Activated CD4-positive, alpha-beta T cell treated with anti-CD3 and anti-CD28 coated beads, Interleukin-2, Interleukin-6, amounts not matched to agents 100 ng/mL and 50 ng/mL, durations not matched to agents 16 hours and 8 hours (primary cell): ENCODE measurements around the gene PLPP7.
"Not testable (repeated sequence)": the region's sequence is repeated elsewhere in the genome, so short reads cannot be mapped to it uniquely, and the experiment has no call there.

ENCODE experiments used
- DNase-seq: peaks from one replicate; pipeline ENCODE4 v3.0.0-alpha.2; 2020

PLPP7 gene

DNA sequence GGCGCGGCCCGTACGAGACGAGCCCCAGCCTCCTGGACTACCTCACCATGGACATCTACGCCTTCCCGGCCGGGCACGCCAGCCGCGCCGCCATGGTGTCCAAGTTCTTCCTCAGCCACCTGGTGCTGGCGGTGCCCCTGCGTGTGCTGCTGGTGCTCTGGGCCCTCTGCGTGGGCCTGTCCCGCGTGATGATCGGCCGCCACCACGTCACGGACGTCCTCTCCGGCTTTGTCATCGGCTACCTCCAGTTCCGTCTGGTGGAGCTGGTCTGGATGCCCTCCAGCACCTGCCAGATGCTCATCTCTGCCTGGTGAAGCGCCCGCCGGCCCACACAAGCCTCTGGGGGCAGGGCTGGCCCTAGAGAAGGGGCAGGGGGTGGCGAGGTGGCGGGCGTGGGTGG, 18.5 kb downstream of the PLPP7 start:
- no peak for DNase-seq

DNA sequence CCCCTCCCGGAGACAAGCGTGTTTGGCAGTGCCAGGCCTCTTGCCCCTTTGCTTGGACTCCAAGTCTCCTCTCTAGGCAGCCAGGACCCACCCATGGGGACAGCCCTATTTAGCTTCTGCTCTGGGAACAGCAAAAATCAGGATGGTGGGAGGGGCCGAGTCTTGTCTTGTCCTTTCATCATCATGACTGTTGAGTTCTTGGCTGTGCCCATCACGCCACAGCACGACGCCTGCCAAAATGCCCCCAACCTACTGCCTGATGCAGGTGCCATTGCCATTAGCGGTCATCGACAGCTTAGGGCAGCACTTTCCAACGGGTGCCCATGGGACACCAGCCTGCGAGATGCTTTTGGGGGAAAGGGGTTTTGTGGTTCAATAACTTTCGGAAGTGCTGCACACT, 18.9 kb downstream of the PLPP7 start:
- DNase-seq: no peak

DNA sequence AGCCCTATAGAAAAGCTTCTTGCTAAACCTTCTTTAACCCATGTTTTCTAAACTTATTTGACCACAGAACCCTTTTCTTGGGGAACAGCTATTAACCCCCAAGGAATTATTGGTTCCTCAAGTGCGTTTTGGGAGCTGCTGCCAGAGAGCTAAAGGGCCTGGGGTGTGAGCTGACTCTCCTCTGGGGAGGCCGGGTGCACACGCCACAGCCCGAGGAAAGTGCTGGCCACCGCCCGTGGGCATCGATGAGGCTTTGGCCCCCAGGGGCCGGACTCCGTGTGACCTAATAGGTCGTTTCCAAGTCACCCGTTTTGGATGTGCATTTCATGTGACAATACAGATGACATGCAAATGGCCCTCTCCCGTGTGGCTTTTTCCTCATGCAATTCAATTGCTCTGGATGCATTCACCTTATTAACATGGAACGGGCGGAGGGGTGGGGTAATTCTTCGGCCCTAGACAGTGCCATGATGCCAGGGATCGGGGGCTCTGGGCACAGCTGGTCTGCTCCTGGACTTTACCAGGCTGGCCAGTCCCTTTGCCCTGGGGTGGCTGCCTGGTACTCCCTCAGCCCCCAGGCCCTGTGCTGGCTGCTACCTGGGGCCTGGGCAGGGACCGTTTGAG, 19.5 kb downstream of the PLPP7 start:
- no peak for DNase-seq

DNA sequence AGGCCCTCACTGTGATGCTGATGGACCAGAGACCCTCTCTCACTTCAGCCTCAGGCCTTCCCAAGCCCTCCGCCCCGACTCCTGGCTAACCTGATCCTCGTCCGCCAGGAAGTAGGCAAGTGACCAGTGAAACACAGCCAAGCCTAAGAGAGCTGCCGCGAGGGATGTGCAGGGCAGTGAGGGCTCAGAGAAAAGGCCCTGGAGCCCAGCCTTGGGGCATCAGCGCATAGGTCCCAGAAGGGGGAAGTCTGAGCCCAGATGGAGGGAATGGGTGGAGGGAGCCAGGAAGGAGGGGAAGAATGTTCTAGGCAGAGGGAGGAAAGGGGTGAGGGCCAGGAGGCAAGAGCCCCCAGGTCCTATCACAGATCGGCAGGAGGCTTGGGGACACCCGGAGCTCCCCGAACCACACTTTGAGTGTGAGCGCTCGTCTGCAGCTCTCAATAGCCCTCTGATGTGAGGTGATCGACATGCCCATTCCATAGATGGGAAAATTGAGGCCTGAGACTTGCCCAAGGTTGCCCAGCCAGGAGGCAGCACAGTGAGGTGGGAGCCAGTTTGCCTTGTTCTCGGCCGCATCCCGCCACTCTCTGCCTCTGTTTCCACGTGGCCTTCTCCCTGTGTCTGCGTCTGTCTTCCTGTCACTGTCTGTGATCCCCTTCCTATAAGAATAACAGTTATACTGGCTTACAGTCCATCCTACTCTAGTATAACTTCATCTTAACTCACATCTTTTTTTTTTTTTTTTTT, 20.2 kb downstream of the PLPP7 start:
- no peak for DNase-seq

DNA sequence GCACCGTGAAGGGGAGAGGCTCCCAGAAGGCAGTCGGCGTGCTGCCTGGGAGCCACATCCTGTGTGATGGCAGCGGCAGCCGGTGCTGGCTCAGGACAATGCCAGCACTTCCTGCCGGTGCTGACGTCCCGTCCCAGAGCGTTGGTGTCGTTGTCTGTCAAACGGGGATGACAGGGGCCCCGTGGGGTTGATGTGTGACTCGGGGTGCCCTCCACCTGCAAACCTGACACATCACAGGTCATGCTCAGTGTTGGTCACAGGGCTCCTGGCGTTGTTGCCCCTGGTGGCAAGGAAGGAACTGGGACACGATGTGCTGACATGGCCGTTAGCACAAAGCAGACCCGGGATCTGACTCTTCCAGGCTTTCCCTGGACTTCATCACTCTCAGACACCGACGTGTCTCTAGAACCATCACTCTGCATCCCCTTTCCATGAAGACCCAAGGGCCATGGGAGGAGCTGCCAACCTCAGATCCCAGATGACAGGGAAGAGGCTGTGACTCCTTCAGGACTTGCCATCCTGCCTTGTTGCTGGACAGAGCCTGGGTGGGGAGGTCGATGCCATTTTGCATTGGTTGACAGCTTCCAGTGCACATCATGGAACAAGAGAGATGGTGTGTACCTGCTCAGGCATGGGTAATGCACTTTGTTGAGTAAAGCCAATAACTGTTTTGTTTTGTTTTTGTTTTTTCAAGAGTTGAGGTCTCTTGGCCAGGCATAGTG, 21.5 kb downstream of the PLPP7 start:
- peak; percentile 61 for DNase-seq

DNA sequence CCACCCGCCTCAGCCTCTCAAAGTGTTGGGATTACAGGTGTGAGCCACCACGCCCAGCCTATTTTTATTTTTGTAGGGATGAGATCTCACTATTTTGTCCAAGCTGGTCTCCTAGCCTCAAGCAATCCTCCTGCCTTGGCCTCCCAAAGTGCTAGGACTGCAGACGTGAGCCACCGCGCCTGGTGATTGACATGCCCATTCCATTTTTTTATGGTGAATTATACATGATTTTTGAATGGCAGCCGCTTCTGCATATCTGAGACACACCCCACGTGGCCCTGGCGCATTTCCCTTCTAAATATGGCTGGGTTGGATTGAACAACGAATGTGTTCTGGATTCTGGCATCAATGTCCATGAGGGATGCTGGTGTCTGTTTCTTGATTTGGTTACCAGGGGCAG, 22.7 kb downstream of the PLPP7 start:
- no peak for DNase-seq

DNA sequence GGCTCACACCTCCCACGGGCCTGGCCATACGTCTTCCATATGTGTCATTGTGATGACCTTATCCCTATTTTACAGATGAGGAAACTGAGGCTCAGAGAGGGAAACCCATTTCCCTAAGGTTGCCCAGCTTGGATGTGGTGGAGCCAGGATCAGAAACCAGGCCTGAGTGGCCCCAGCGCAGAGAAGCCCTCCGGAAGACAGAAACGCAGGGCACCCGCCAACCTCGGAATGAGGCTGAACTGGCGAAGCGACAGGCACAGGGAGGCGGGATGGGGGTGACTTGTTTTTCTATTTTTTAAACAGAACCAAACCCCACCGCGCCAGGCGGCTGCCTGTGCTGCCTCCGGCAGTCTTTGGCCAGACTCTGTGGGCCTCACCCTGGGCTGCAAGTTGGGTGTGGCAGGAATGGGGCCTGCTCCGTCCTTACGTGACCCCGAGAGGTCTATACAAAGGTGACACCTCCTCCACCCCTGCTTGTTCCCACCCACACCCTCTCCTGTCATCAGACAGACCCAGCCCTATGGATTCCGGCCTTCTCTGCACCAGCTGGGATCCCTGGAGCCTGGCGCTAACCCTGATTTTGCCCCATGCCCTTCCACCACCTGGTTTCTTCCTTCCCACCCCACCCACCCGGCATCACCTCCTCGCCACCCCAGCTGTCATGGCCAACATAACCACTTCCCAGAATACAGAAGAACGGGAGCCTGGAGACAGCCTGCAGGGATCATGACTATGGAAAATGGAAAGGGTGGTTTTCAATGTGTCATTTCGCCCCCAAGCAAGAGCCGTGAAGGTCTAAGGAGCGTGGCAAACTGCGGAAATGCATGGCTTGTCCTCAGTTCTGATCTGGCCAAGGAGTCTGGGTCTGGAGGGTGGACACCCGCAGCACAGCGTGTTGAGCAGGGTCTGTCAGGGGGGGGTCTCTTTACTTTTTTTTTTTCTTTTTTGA, 23.6 kb downstream of the PLPP7 start:
- DNase-seq: no peak

DNA sequence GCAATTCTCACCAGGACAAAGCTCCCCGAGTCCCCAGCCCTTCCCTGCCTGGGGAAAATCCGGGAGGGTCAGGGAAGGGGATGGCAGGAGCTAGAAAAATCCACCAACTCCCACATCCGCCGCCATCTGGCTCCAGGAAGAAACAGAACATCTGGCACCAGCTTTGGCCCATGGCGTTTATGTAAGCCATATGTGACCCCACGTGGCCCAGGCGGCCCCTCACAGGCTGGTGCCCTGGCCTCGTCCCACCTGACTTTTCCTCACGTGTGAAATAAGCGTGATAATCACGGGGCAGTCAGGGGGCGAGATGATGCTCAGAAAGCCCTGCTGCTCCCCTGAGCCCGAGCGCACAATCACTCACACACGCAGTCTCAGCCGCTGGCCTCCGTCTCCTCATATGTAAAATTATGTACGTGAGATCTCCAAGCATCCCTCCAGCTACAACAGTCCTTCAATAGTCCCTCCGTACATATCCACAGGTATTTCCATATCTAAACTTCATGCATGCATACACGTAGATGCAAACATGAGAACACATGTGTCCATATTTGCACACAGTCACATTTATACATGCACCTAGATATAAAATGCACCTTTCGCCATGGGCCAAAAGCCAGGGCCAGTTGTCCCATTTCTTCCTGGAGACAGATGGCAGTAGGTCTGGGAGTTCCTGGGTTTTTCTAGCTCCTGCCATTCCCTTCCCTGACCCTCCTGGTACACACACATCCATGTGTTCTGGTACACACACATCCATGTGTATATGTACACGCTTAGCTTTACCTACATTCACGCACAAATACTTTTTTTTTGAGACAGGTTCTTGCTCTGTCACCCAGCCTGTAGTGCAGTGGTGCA, 28.9 kb downstream of the PLPP7 start:
- no peak for DNase-seq

DNA sequence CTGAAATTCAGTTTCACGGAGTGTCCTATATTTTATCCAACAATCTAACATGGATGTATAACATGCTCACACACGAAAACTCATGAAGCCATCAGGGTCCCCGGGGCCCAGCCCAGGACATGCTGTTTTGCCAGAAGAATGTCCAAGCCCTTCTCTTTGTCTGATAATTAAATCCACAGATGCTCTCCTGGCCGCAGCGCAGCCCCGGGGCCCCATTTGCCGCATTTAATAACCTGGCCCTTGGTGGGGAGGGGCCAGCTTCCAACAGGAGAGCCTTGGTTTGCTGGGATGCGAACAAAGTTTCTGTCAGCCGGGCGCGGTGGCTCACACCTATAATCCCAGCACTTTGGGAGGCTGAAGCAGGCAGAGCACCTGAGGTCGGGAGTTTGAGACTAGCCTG, 30.0 kb downstream of the PLPP7 start:
- DNase-seq: no peak

DNA sequence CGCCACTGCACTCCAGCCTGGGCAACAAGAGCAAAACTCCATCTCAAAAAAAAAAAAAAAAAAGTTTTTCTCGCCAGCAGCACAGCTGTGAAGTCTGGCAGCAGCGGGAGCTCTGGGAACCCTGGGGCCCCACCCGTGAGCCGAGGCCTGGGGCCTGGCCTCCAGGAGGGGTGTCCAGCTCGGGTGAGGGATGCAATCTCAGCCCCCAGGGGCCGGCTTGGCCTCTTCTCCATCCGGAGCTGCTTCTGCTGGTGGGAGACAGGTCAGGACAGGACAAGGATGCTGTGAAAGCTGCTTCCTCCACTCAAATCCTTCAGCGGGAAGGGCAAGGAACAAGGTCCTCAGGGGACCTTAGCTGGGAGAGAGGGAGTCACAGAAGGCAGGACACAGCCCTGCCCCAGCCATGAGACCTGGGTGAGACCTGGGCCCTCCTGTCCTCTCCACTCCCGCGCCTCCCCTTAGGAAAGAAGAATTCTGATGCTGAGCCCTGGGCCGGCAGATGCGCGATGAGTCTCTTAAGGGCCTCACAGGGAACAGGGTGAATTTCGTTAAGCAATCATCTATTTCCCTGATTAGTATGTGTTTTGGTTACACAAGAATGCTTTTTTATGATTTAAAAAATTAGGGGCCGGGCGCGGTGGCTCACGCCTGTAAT, 30.6 kb downstream of the PLPP7 start:
- no peak for DNase-seq

DNA sequence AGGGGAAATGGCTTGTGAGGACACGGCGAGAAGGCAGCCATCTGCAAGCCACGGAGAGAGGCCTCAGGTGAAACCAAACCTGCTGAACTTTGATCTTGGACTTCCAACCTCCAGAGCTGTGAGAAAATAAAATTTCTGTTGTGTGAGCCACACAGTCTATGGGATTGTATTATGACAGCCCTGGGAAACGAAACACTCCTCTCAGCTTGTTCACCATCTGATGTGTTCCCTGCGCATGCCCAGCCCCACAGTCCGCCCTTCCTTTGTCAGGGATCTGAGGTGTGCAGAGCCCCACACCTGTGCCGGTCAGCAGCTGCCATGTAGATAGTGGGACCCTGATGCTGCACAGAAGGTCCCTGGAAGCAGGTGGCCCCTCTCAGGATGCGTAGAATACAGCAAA, 34.1 kb downstream of the PLPP7 start:
- no peak for DNase-seq

DNA sequence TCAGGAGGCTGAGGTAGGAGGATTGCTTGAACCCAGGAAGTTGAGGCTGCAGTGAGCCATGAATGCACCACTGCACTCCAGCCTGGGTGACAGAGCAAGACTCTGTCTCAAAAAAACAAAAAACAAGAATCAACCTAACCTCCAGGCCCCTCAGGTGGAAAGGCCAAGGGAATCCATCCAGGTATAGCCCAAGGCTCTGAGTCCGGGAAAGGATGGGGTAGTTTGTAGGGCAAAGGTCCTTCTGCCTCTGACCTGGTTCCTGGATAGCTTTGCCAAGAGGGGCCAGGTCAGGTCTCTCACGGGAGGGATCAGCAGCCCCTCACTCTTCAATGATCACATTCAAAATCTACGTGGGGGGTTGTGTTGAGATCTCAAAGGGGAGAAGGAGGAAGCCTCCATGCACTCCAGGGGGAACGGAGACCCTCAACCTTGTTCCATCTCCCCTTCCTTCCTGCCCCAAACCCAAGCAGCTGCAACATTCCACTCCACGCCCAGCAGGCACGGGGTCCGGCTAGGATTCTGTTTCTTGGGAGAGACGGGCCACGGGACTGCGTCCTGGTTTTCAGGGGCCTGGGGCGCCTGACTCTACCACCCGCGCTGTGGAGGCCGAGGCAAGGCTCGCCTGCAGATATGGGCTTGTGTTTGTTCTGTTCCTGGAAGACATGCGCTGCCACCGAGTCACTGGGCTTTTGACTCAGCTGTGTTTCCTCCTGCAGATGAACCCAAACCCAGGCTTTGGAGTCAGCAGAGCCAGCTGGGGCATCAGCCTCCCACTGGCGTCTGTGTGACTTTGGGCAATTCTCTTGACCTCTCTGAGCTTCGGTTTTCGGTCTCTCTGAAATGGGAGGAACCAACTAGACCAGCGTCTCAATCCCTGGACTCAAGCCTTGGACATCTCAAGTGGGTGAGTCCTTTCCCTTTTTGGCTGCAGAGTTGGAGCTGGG, 35.5 kb downstream of the PLPP7 start:
- no peak for DNase-seq

DNA sequence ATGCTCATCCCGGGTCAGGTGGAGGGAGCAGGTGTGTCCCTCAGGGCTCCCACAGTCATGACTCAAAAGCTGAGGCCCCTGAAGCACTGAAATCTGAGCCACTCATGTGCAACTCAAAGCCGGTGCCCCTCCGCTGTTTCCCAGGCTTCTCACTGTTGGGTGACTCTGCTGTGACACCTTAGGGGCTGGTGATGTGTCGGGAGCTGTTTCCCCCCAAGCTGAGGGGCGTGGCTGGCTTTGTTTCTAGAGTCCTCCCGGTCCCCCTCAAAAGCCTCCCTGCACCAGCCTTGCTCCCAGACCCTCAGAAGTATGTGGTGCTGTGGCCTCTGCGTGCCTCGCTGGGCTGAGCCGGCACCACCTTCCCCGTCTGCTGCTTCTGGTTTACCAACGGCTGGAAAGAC, 39.7 kb downstream of the PLPP7 start:
- DNase-seq: no peak

DNA sequence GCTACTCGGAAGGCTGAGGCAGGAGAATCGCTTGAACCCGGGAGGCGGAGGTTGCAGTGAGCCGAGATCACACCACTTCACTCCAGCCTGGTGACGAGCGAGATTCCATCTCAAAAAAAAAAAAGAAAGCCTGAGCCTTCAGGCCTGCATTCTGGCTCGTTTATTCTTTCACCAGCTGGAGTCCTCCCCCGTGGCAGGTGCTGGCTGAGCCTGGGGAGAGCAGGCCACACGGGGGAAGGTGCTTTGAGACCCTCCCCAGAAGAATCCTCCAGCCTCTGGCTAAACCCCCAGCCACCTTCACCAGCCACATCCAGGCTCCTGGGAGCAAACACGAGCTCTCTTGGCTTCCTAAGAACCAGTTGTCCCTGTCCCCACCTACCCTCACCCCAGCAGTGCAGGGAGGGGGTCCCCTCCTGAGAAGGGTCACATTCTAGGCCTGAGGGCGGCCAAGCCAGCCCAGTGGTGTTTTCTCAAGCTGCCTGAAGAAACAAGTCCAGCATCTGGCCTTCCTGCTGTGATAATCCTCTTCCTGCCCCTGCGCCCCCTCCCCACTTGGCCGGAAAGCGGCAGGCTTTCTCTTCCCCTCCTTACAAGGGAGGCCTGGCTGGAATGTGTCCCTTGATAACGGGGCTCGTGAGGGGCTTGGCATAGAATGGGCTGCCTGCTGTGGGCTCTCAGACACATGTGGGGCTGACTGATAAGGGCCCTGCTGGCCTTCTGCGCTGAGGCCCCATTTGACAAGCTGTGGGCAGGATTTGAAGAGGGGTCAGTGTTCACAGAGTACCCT, 41.5 kb downstream of the PLPP7 start:
- DNase-seq: no peak

DNA sequence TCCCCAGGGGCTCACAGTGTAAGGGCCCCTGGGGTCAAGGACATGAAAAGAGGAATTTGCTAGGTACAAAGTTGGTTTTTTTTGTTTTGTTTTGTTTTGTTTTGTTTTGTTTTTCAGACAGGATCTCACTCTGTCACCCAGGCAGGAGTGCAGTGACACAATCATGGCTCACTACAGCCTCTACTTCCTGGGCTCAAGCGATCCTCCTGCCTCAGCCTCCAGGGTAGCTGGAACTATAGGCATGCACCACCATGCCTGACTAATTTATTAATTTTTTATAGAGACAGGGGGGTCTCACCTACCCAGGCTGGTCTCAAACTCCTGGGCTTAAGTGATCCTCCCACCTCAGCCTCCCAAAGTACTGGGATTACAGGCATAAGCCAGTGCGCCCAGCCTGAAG, 42.5 kb downstream of the PLPP7 start:
- not testable (repeated sequence) for DNase-seq

DNA sequence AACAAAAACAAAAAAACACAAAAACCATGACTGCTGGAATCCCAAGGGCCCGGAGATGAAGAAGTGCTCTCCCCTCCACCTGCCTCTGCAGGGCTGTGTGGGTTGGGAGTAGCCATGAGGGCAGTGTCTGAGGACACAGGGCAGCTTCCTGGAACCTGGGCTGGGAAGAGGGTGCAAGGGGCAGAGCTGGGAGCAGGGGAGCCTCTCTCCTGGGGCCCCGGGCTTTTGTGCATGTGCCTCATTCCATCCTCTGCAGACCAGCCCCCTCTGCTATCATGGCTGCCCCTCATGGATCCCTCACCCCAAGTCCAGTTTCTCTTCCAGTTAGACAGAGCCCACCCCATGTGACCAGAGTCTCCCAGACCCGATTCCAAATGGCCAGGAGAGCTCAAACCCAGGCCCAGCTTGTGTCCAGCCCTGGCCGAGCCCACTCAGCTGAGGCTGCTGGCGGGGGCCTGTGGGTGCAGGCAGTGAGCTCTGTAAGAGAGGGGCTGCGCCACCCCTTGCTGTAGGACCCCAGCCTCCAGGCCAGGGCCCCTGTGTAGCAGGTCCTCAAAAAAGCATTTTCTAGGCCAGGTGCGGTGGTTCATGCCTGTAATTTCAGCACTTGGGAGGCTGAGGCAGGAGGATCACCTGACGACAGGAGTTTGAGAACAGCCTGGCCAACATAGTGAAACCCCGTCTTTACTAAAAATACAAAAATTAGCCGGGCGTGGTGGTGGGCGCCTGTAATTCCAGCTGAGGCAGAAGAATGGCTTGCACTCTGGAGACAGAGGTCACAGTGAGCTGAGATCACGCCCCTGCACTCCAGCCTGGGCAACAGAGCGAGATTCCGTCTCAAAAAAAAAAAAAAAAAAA, 44.5 kb downstream of the PLPP7 start:
- DNase-seq: no peak

DNA sequence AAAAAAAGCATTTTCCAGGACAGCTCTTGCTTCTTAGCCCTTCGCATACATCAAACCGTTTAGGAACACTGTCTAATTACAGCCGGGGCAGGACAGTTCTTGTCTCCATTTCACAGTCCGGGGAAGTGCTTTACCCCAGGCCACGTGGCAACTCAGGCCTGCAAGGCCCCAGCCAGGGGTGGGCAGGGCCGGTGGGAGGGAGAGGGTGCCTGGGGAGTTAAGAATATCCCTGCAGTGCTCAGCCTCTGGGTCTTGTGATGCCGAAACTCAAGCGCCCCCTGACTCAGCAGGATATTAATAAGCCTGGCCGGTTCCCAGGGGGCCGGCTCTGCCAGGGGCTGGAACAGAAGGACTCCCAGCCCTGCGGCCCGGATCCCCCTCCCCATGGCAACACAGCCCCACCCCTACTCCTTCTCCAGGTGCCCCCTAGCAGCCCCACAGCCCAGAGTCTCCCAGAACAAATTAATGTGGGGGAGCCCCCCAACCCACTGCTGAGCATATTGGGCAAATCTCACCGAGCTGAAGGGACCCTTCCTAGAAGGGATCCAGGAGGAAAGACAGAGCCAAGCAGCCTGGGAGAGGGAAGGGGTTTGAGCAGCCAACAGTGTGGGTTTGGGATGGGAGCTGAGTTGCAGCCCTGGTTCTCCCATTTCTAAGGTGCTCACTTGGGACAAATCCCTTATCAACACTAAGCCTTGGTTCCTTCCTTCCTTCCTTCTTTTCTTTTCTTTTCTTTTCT, 45.3 kb downstream of the PLPP7 start:
- DNase-seq: no peak

DNA sequence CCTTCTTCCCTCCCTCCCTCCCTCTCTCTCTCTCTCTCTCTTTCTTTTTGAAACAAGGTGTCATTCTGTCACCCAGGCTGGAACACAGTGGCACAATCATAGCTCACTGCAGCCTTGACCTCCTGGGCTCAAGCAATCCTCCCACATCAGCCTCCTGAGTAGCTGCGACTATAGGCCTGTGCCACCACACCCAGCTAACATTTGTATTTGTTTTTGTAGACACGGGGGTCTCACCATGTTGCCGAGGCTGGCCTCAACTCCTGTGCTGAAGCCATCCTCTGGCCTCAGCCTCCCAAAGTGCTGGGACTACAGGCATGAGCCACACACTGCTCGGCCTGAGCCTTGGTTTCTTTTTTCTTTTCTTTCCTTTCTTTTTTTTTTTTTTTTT, 45.8 kb downstream of the PLPP7 start:
- DNase-seq: no peak
